Smooth muscle cell (in vitro differentiated cells): ENCODE results near the gene CNTN4. TPM values are rescaled to one million over a fixed set of nuclear protein-coding genes. Genes with fewer than 3 reads are reported as not detected.
"Not testable (repeated sequence)": the region's sequence is repeated elsewhere in the genome, so short reads cannot be mapped to it uniquely, and the experiment has no call there.

Source experiments
- DNase-seq: peaks from one replicate; lab custom pipeline; 2025; ENCODE audit not compliant: unreplicated experiment; lab: John Stamatoyannopoulos, UW
- H2AFZ ChIP-seq: fragments of 200-600 bp; sonication (generic); 2 replicates; pipeline ENCODE4 v1.6.0; 2016; ENCODE audit warnings: antibody characterized with exemption, low read depth, mild to moderate bottlenecking
- H3F3A ChIP-seq: fragments of 200-600 bp; sonication (generic); 2 replicates; pipeline ENCODE4 v1.6.0; 2017; ENCODE audit warnings: antibody characterized with exemption, low read depth
- H3K27ac ChIP-seq: fragments of 200-600 bp; sonication (generic); 2 replicates; pipeline ENCODE4 v1.5.1; 2016; ENCODE audit warnings: low read depth, mild to moderate bottlenecking
- H3K27me3 ChIP-seq: fragments of 200-600 bp; sonication (generic); 2 replicates; pipeline ENCODE4 v1.6.1; 2016; ENCODE audit warnings: low read depth, mild to moderate bottlenecking
- H3K36me3 ChIP-seq: fragments of 200-600 bp; sonication (generic); 2 replicates; pipeline ENCODE4 v1.5.1; 2016; ENCODE audit warnings: low read depth
- H3K4me1 ChIP-seq: fragments of 200-600 bp; sonication (generic); 2 replicates; pipeline ENCODE4 v1.5.1; 2016; ENCODE audit warnings: low read depth
- H3K4me2 ChIP-seq: fragments of 200-600 bp; sonication (generic); 2 replicates; pipeline ENCODE4 v1.6.0; 2016; ENCODE audit warnings: mild to moderate bottlenecking
- H3K4me3 ChIP-seq: fragments of 200-600 bp; sonication (generic); 2 replicates; pipeline ENCODE4 v1.5.1; 2016; ENCODE audit warnings: mild to moderate bottlenecking
- H3K79me2 ChIP-seq: fragments of 200-600 bp; sonication (generic); 2 replicates; pipeline ENCODE4 v1.6.0; 2016; ENCODE audit warnings: low read depth, mild to moderate bottlenecking
- H3K9ac ChIP-seq: fragments of 200-600 bp; sonication (generic); 2 replicates; pipeline ENCODE4 v1.6.0; 2016; ENCODE audit warnings: low read depth
- H3K9me3 ChIP-seq: fragments of 200-600 bp; sonication (generic); replicated peaks from 2 replicates; pipeline ENCODE4 v1.5.1; 2016; ENCODE audit warnings: low read depth
- H4K20me1 ChIP-seq: fragments of 200-600 bp; sonication (generic); 2 replicates; pipeline ENCODE4 v1.6.0; 2016; ENCODE audit warnings: low read depth
- CTCF ChIP-seq: fragments of 200-600 bp; sonication (generic); IDR thresholded peaks from 2 replicates; pipeline ENCODE4 v1.5.1; 2017; ENCODE audit warnings: borderline replicate concordance, mild to moderate bottlenecking, antibody characterized with exemption; ENCODE audit not compliant: insufficient read depth, poor library complexity, severe bottlenecking
- WGBS: methylation state at CpG from one replicate; pipeline ENCODE4 v1.1.7; 2016; ENCODE audit warnings: low lambda C conversion rate; 5-methylcytosine and 5-hydroxymethylcytosine counted together
- polyA plus RNA-seq: library from polyadenylated mRNA; unstranded; fragments of >200 nt; fragmentation: Nextera tagmentation; extraction: Ambion mirVana; gene quantifications from 2 replicates; pipeline ENCODE4 v1.2.1, GENCODE V29; 2016
- total RNA-seq: library from RNA; depleted of rRNA; stranded (reverse); fragments of >200 nt; gene quantifications from 2 replicates; pipeline ENCODE4 v1.2.3, GENCODE V29; 2014

The CNTN4 gene
- total and polyA plus RNA-seq, 2 experiments from 2014 or later: 12.1 to 15.8 TPM

DNA sequence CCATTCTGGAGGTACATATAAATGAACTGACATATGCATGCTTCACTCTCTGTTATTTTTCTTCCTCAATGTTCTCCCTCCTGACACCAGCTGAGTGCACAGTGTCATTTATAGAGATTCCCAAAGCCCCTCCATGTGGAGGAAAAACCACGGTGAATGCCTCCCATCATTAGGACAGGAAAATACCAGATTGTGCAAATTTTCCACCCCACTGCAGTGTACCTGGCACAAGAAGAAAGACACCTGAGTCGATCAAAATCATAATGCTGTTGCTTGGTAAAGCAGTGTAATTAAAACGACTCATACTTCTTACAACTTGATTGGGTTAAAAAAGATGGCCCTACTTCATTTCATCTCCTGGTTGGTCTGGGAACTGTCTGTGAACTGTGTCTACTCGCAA, 720.9 kb downstream of the CNTN4 start:
- H3K4me2 ChIP-seq: no peak overlapping the region
- no peaks in the 10 kb centered on the region for H3K79me2 ChIP-seq
- no peak overlapping the region for H2AFZ ChIP-seq
- no peaks in the 10 kb centered on the region for H3K9me3 ChIP-seq
- H3K36me3 ChIP-seq: no peaks in the 10 kb centered on the region
- H3K4me3 ChIP-seq: no peak overlapping the region
- no peak for TF ChIP-seq CTCF
- no peaks in the 10 kb centered on the region for H3F3A ChIP-seq
- H3K4me1 ChIP-seq: no peaks in the 10 kb centered on the region
- no peak overlapping the region for H3K9ac ChIP-seq
- no peaks in the 10 kb centered on the region for H3K27me3 ChIP-seq
- 90% methylated on average over 4 of the region's 4 CpGs for WGBS
- no peak overlapping the region for H3K27ac ChIP-seq
- no peak for DNase-seq
- H4K20me1 ChIP-seq: no peaks in the 10 kb centered on the region

DNA sequence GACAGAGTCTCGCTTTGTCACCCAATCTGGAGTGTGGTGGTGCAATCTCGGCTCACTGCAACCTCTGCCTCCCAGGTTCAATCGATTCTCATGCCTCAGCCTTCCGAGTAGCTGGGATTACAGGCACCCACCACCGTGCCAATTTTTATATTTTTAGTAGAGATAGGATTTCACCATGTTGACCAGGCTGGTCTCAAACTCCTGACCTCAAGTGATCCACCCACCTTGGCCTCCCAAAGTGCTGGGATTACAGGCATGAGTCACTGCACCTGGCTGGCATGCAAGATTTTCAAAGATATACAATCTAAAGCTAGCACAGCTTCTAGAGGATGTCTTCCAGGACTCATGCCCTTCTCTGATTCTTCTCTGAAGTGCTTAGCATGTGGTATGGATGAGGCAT, 722.3 kb downstream of the CNTN4 start:
- not testable (repeated sequence) for H3F3A ChIP-seq, H3K36me3 ChIP-seq, H3K79me2 ChIP-seq, H3K4me2 ChIP-seq, H4K20me1 ChIP-seq, H3K9ac ChIP-seq, H2AFZ ChIP-seq, H3K9me3 ChIP-seq, DNase-seq, H3K27me3 ChIP-seq, H3K4me1 ChIP-seq, H3K4me3 ChIP-seq, H3K27ac ChIP-seq
- WGBS: 95% methylated on average over 5 of the region's 5 CpGs

DNA sequence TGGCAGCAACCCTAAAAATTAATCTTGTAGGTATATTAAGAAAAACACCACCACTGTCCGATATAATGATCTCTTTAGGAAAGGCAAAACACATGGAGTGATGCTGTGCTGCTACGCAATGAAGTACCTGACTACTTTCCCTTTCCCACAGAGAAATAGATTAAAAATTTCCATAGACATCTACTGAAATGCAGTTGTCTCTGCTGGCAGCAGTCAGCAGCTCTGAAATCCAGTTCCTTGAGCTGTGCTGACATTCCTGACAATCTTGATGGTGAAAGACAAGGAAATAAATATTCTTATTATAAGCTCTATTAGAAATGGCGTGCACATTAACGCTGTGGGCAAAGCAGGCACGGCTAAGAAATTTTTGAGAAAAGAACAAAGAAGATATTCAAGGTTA, 723.9 kb downstream of the CNTN4 start:
- DNase-seq: no peak
- no peak for TF ChIP-seq CTCF
- Histone ChIP-seq H3K4me1 (no peaks in the 10 kb centered on the region), H2AFZ (no peak overlapping the region), H3K9ac (no peak overlapping the region), H3K4me2 (no peak overlapping the region), H3K36me3 (no peaks in the 10 kb centered on the region), H3K27me3 (peaks cover 3% of the 10 kb centered on the region), H4K20me1 (no peaks in the 10 kb centered on the region), H3K4me3 (no peak overlapping the region), H3K79me2 (no peaks in the 10 kb centered on the region), H3K27ac (no peak overlapping the region), H3K9me3 (no peaks in the 10 kb centered on the region), H3F3A (no peaks in the 10 kb centered on the region)
- WGBS: 98% methylated on average over 5 of the region's 5 CpGs

DNA sequence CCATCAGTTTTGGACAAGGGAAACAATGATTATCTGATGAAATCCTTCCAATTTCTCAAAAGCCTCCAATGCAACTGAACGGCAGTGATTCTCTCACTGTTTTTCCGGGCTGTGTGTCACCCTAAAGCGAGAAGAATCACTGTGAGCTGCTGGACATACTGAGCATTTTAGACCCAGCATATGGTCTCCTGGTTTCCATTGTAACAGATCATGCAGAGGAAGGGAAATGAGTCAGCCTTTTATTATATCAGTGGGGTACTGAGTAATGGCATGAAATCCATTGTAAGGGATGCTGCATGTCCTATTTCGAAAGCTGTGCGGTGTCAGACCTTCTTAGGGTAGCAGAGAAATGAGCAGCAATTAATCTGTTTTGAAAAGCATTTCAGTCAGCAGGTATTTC, 724.4 kb downstream of the CNTN4 start:
- TF ChIP-seq CTCF: no peak
- no peak overlapping the region for H3K4me3 ChIP-seq
- no peak for DNase-seq
- no peaks in the 10 kb centered on the region for H4K20me1 ChIP-seq
- H3K27me3 ChIP-seq: peaks cover 3% of the 10 kb centered on the region
- H3K4me2 ChIP-seq: no peak overlapping the region
- H3K36me3 ChIP-seq: no peaks in the 10 kb centered on the region
- H3F3A ChIP-seq: no peaks in the 10 kb centered on the region
- WGBS: 70% methylated on average over 5 of the region's 5 CpGs
- H3K79me2 ChIP-seq: no peaks in the 10 kb centered on the region
- H3K9ac ChIP-seq: no peak overlapping the region
- H2AFZ ChIP-seq: no peak overlapping the region
- no peak overlapping the region for H3K27ac ChIP-seq
- no peaks in the 10 kb centered on the region for H3K9me3 ChIP-seq
- no peaks in the 10 kb centered on the region for H3K4me1 ChIP-seq
